ENCODE data around the gene SCNN1B. TPM values are rescaled to one million over a fixed set of nuclear protein-coding genes. Genes with fewer than 3 reads are reported as not detected.
"Not testable (repeated sequence)": the region's sequence is repeated elsewhere in the genome, so short reads cannot be mapped to it uniquely, and the experiment has no call there.

Gene SCNN1B, protein sequence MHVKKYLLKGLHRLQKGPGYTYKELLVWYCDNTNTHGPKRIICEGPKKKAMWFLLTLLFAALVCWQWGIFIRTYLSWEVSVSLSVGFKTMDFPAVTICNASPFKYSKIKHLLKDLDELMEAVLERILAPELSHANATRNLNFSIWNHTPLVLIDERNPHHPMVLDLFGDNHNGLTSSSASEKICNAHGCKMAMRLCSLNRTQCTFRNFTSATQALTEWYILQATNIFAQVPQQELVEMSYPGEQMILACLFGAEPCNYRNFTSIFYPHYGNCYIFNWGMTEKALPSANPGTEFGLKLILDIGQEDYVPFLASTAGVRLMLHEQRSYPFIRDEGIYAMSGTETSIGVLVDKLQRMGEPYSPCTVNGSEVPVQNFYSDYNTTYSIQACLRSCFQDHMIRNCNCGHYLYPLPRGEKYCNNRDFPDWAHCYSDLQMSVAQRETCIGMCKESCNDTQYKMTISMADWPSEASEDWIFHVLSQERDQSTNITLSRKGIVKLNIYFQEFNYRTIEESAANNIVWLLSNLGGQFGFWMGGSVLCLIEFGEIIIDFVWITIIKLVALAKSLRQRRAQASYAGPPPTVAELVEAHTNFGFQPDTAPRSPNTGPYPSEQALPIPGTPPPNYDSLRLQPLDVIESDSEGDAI
- 38.3 TPM for total RNA-seq
- long read RNA-seq, transcript SCNN1B-202 (13 exons, 2,597 nt) = major isoform, 31 of 80 reads
- long read RNA-seq, partial matches to known transcripts = 31 of 80 reads
- long read RNA-seq, other reads (novel, unspliced or antisense) = 18 of 80 reads

DNA sequence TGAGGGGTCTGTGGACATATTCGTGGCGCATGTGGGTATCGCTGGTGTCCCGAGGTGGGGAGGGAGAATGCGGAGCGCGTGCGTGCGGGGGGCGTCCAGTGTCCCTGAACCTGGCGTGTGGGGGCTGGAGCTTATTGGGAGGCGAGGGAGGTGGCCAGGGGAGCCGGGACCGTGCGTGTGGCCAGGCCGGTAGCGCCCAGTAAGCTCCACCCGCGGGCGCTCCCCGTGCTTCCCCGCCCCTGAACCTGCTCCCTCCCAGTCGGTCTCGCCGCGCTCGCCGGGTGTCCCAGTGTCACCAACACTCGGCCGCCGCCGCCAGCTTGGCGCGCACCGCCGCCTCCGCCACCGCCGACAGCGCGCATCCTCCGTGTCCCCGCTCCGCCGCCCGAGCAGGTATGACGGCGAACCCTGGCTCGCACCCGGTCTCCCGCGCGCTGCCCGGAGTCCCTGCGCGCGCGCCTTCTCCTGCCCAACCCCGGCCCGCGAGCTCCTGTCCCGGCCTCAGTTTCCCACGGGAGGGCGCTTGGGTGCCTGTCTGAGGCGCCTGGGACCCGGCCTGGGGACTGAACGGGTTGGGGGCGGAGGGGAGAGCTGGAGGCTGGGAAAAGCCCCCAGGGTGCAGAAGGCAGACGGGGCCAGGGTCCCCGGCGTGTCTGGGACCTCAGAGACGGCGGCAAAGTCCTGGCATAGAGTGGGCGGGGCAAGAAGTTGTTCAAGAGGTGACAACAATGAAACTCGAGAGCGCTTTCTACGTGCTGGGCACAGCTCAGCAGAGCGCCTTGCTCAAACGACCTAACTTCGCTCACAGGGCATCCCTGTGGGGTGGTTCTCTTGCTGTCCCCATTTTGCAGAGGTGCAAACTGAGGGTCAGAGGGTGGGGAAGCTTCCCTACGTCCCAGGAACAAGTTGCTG, at the start of gene SCNN1B:
TSS of gene SCNN1B (plus strand) at position 258 of the 912 bp plus-strand sequence. CDS start 46,298 bp downstream, outside the sequence.
- peaks cover 27% of the 10 kb centered on the region for H3K27me3 ChIP-seq (ENCODE audit: low read depth)
- H3K4me1 ChIP-seq = peaks cover 5% of the 10 kb centered on the region
- TF ChIP-seq, protein P1, sequence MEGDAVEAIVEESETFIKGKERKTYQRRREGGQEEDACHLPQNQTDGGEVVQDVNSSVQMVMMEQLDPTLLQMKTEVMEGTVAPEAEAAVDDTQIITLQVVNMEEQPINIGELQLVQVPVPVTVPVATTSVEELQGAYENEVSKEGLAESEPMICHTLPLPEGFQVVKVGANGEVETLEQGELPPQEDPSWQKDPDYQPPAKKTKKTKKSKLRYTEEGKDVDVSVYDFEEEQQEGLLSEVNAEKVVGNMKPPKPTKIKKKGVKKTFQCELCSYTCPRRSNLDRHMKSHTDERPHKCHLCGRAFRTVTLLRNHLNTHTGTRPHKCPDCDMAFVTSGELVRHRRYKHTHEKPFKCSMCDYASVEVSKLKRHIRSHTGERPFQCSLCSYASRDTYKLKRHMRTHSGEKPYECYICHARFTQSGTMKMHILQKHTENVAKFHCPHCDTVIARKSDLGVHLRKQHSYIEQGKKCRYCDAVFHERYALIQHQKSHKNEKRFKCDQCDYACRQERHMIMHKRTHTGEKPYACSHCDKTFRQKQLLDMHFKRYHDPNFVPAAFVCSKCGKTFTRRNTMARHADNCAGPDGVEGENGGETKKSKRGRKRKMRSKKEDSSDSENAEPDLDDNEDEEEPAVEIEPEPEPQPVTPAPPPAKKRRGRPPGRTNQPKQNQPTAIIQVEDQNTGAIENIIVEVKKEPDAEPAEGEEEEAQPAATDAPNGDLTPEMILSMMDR (IDR thresholded peaks at IDR 0.05) = no peak
- no peaks in the 10 kb centered on the region for H3K9me3 ChIP-seq
- ATAC-seq (peak; percentile 87 to 94), DNase-seq (peak; percentile 70)
- peak within 1 kb of the TSS; percentile 31 for H3K27ac ChIP-seq
- H3K4me3 ChIP-seq = peak within 1 kb of the TSS; percentile 58
- intact Hi-C loops (cut with DNase I) = no loop called here
- H3K36me3 ChIP-seq = no peaks in the 10 kb centered on the region

- Histone ChIP-seq H3K36me3 (no peaks in the 10 kb centered on the region), H3K4me1 (no peaks in the 10 kb centered on the region), H3K27ac (no peak overlapping the region), H3K27me3 (ENCODE audit: low read depth) (no peaks in the 10 kb centered on the region), H3K4me3 (no peak overlapping the region), H3K9me3 (no peaks in the 10 kb centered on the region)
- intact Hi-C loops (cut with DNase I) = no loop called here
- ATAC-seq (no peak), DNase-seq (no peak)
- TF ChIP-seq, protein P1 (IDR thresholded peaks at IDR 0.05) = no peak
Measured at GRCh38 chr16:23252310-23252709, 49.8 kb upstream of the SCNN1B start.

DNA sequence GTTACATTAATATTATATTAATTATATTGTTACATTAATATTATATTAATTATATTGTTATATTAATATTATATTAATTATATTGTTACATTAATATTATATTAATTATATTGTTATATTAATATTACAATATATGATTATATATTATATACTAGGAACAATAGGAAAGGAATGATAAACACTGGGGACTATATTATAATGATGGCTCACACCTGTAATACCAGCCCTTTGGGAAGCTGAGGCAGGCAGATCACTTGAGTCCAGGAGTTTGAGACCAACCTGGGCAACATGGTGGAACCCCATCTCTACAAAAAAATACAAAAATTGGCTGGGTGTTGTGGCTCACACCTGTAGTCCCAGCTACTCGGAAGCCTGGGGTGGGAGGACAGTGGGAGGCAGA, 48.5 kb upstream of the SCNN1B start:
- H3K9me3 ChIP-seq; H3K4me1 ChIP-seq; DNase-seq; ATAC-seq; H3K4me3 ChIP-seq; H3K27me3 ChIP-seq (ENCODE audit: low read depth); H3K27ac ChIP-seq; H3K36me3 ChIP-seq; intact Hi-C loops (cut with DNase I): not testable (repeated sequence)

GRCh38 chr16:23254338-23254737, 47.8 kb upstream of the SCNN1B start:
- intact Hi-C loops (cut with DNase I) = no loop called here

DNA sequence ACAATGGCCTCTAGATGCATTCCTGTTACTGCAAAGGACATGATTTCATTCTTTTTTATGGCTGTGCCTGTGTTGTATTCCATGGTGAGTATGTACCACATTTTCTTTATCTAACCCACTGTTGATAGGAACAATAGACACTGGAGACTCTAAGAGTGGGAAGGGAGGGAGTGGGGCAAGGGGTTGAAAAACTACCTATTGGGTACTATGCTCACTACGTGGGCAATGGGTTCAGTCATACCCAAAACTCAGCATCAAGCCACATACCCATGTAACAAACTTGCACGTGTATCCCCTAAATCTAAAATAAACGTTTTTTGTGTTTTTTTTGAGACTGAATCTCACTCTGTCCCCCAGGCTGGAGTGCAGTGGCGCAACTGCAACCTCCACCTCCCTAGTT, 47.1 kb upstream of the SCNN1B start:
- H3K4me1 ChIP-seq = no peaks in the 10 kb centered on the region
- H3K27ac ChIP-seq = no peak overlapping the region
- no peak for ATAC-seq
- no peak for DNase-seq
- intact Hi-C loops (cut with DNase I) = no loop called here
- TF ChIP-seq, protein P1 (IDR thresholded peaks at IDR 0.05) = no peak
- no peaks in the 10 kb centered on the region for H3K27me3 ChIP-seq (ENCODE audit: low read depth)
- no peak overlapping the region for H3K4me3 ChIP-seq
- no peaks in the 10 kb centered on the region for H3K9me3 ChIP-seq
- H3K36me3 ChIP-seq = no peaks in the 10 kb centered on the region

More at GRCh38 chr16:23254338-23254737, 47.8 kb upstream of the SCNN1B start:
- Histone ChIP-seq H3K27me3 (ENCODE audit: low read depth) (no peaks in the 10 kb centered on the region), H3K4me1 (no peaks in the 10 kb centered on the region), H3K36me3 (no peaks in the 10 kb centered on the region), H3K27ac (no peak overlapping the region), H3K9me3 (no peaks in the 10 kb centered on the region), H3K4me3 (no peak overlapping the region)
- no peak for ATAC-seq
- TF ChIP-seq, protein P1 (IDR thresholded peaks at IDR 0.05) = no peak
- no peak for DNase-seq

All from lower lobe of right lung (tissue), 2 donors.